Superior temporal gyrus (tissue), 1 donor: ENCODE results near the gene KCNAB2.

Experiments
- DNase-seq: peaks from one replicate; pipeline ENCODE4 v3.0.0-alpha.2; 2016; ENCODE audit errors: extremely low spot score

KCNAB2 gene

DNA sequence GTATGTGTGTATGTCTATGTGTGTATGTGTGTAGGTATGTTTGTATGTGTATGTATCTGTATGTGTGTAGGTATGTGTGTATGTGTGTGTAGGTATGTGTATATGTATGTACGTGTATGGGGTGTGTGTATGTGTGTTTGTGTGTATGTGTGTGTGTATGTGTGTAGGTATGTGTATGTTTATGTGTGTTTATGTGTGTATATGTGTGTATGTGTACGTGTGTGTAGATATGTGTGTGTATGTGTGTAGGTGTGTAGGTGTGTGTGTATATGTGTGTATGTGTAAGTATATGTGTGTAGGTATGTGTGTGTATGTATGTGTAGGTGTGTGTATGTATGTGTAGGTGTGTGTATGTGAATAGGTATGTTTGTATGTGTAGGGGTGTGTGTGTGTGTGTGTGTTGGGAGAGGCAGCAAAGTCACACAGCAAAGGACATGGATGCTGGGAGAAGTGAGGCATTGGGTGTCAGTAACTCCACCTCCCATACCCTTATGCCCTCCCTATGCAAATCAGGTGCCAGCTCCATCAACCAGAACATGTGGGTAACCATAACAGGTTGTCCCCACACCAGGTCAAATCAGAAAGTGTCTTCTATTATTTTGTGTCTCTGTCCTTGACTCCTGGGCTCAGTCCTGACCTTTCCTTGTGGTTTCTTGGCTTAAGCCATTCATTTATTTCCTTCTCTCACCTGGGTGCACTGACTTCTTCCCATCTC is 15.0 kb upstream of the KCNAB2 start:
- DNase-seq = no peak

DNA sequence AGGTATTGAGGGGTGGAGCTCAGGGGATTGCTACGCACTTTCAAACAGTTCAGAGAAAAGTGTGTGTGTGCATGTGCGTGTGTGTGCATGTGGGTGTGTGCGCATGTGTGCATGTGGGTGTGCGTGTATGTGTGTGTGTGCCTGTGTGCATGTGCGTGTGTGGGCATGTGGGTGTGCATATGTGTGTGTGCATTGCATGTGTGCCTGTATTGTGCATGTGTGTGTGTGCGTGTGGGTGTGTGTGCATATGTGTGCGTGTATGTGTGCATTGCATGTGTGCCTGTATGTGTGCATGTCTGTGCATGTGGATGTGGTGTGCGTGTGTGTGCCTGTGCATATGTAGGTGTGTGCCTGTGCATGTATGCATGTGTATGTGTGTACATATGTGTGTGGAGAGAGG is 12.6 kb upstream of the KCNAB2 start:
- no peak for DNase-seq

DNA sequence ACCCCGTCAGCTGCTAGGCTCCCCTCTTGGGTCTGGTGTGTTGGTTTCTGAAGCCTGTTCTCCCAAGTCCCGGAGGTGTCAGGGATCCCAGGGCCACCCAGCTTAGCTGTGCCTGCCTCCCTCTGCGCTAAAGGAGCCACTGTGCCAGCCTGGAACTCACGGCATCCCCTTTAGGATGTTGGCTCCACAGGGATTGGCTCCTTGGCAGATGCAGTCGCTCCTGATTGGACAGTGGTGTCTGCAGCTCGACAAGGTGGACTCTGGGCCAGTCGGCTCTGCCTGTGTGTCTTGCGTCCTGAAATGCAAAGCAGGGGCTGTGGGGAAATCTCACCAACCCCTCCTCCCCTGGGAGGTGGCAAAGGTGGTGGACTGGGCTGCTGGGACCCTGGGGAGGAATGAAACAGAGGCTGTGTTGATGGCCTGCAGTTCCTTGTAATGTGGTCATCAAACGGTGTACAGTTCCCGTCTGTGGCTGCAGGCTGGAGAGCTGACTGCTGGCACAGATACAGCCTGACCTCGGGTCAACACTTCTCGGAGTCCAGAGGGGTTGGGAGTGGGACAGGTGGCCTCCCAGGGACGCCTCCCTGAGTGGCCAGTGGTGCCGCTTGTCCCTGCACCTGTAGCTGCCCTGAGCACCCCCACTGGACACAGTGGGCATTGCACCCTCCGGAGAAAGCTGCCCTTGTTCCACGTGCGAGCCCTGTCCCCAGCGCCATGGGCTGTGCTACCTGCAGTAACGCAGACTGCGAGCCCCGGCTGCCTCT is 11.5 kb upstream of the KCNAB2 start:
- peak; percentile 73 for DNase-seq

DNA sequence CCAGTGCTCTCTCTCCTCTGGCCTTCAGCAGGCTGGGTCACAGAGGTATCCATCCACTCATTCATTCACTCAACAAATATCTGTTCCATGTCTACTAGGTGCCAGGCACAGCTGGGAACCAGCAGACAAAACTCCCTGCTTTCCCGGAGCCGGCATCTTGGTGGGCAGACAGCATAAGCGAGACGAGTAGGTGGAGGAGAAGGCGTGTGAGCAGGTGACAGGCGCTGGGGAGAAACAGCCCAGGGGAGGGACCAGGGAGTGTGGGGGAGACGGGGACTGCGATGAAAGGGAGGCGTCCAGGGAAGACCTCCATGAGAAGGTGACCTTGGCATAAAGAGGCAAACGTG is 11.0 kb upstream of the KCNAB2 start:
- no peak for DNase-seq

DNA sequence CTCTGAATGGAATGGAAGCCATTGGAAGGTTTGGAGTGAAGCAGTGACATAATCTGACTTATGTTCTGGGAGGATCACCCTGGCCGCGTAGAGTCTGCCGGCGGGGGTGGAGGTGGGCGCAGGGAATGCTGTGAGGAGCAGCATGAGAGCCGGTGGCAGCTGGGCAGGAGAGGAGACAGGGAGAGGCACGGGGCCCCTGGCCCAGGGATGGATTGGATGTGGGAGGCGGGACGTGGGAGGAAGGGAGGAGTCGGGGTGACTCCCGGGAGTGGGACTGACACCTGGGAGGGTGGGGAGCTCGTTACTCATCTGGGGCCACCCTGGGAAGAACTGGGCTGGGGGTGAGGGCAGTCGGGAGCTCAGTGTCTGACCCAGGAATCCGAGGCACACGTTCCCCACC is 10.4 kb upstream of the KCNAB2 start:
- no peak for DNase-seq

DNA sequence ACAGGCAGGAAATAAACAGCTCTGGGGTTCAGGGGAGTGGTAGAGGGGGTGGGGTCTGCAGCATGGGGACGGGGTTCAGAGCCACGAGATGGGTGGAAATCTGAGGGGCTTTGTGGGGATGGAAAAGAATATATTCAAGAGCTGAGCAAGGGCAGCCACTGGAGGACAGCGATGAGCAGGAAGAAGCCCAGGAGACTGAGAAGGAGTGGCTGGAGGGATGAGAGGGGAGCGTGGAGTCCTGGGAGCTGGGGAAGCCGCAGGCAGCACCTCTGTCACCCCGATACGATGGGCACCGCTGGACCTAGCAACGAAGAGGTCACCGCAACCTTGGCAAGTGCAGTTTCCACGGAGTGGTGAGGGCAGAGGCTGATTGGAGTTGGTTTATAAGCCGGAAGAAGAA is 10.0 kb upstream of the KCNAB2 start:
- DNase-seq = no peak

DNA sequence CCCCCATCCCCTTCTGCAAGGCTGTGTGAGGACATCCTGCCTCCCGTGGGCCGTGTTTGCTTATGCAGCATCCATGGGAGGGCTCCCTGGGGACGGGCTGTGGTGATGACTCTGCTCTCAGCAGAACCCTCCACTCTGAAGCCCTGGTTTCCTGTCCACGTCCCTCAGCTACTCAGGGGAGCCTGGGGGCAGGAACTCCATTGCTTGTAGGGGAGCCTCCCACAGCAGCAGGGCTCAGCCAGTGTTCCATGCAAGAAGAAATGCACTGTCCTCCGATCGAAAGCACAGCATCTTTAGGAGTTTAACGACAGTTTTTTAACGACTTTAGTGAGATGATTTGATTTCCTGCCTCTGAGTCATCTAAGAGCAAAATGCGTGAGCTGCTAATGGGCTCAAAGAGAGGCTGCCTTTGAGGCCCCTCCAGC is 8.3 kb upstream of the KCNAB2 start:
- no peak for DNase-seq

DNA sequence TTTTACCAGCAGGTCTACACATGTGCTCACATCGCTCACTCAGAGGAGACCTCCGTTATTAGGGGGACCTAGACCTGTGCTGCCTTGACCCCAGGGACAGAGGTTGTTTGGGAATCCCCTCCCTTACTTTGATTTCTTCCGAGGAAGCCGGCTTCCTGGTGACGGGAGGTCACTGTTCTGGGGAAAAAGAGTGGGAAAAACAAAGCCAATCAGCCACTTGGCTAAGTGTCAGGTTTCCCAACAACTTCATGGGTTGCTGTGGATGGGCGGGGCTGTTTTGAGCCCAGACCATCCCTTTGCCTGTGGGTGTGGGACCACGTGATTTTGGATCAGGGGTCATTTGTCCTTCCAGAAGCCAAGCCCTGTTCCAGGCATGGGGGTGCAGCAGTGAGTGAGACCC is 7.1 kb upstream of the KCNAB2 start:
- no peak for DNase-seq

DNA sequence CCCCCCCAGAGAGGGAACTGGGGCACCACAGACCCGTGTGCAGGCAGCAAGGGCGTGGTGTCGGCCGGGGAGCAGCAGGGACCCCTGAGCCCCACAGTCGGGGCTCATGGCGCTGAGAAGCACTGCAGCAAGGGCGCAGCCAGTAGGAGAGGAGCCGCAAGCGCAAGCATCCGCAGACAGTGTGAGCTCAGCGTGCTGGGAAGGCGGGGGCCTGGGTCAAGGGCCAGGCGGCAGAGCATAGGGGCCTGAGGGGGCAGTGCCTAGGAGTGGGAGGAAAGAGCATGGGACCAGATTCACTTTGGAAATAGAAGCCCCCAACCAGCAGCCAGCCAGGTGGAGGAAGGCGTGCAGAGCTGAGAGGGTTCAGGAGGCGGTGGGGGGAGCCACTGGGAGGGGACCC is 6.7 kb upstream of the KCNAB2 start:
- no peak for DNase-seq

DNA sequence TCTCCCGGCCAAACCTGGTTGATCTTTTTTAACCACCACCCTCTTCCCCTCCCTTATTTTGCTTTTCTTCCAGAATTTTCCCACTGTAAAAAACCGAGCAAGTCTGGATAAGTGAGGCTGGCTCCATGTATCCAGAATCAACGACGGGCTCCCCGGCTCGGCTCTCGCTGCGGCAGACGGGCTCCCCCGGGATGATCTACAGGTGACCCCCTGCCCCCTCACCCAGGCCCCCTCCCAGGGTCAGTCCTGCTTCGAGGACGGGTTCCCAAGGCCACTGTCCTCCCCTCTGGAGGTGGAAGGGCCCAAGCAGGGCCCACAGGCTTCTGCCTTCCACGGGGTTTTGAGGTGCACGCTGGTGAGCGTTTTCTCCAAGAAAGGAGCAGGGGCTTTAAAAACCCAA is 5.2 kb upstream of the KCNAB2 start:
- no peak for DNase-seq

DNA sequence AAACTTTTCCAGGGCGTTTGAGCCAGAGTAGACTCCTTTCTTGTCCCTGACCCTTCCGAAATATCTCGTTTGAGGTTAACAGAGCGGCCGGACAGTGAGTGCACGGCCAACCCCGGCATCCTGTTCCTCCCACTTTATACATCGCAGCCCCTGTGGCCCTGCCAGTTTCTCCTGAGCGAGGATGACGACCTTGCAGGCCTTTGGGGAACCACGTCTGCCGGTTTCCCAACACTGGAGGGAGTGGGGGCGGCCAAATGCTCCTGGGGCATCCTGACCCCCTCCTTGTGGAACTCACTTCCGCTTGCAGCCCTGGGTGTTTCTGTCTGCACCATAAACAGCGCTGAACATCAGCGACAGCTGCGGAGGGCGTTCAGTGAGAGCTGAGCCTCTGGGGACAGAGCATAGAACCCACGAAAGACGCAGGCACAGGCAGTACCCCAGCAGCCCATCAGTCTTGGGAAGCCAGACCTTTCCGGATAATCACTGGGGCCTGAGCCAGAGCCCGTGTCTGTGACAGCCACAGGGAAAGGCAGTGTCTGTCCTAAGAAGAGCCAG is 4.8 kb upstream of the KCNAB2 start:
- DNase-seq = no peak

DNA sequence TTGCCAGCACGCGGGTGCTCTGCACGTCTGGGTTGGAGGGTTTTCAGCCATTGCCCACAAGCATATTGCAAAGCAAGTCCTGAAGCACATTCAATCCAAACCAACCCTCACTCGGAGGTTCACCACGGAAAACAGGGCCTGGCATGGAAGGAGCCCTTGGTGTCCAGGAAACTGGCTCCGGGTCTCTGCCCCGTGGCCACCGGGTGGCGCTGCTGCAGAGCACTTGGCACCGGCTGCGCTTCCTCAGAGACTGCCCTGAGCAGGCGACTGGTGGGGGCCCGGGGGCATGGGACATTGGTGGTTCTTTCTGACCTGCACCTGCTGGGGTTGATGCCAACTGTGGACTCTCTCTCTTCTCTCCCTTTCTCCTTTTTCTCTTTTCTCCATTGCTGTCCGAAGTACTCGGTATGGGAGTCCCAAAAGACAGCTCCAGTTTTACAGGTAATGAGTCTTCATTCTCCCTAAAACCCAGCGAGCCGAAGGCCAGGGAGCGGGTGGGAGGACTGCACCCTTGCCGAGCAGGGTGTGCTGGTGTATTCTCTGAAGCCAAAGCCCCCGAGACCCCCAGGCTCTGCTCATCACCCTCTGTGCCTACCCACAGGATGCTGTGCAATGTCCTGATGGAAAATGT is 4.1 kb upstream of the KCNAB2 start:
- DNase-seq = no peak

DNA sequence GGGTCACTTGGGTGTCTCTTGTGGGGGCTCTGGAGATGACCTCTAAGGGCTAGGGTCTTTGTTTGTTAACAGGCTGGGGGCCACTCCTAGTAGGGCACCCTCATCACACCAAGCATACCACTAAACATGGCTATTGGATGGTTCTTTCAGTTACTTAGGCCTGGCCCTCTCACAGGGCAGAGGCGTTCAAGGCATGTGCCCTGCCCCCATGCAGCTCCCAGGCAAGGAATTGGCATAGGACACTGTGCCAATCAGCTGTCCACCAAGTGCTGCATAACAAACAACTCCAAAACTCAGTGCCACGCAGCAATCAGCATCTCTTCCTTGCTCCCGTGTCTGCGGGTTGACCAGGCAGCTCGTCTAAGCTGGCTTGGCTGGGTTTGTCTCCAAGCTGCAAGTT is 2.1 kb upstream of the KCNAB2 start:
- DNase-seq = no peak

DNA sequence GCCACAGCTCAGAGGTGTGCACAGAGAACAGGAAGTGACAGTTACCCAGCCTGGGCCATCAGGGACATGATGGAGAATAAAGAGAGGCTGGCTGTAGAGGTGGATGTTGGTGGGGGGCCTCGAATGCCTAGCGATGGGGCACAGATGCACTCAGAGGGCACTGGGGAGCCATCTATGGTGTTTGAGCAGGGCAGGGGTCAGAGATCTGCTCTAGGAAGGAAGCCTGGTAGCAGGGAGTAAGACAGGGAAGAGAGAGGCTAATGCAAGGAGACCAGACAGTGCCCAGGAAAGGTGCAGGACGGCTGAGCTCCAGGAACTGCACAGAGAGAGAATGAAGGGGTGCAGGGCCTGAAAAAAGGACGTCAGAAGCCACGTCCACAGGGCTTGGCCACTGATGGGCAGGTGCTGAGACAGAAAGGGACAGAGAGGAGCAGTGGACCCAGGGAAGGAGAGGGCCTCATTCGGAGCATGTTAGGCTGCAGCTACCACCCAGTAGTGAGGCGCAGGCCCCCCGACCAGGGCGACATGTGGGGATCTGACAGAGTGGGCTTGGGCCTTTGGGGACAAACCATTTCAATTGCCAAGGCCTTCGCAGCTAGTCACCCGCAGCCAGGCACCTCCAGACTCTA is 1.1 kb upstream of the KCNAB2 start:
- no peak for DNase-seq

DNA sequence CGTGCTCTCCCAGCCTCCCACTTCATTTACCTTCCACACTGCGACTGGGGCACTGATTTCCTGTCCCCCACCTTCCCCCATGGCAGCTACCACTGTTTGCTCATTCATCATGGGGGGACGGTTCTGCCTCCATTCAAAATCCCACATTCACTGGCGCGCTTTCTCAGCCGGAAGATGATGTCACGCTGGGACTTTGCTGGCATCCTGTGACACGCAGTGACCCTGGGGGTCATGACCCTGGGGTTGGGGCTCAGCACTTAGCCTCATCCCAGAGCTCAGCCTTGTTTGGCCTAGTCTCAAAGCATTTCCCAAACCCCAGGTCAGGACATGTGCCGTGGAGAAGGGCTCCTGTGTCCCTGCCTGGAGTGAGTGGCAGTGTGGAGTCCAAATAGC is 582 bp upstream of the KCNAB2 start:
- no peak for DNase-seq

DNA sequence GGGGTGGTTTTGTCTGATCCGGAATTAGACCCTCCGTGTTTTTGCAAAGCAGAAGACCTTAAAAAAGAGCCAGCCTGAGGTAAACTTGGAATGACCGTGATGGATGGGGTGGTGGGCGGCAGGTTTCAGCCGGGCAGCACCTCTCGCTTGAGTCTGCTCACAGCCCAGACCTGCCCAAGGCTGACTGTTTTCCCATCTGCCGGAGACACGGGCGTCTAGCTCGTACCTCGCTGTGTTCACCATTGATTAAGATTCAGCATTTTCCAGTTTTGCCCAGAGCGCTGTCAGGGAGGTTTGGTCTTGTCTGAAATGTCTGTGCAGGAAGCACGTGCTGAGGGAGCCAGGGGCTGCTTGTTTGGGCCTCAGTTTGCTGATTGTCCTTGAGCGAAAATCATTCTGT is 591 bp downstream of the KCNAB2 start:
- DNase-seq = no peak

DNA sequence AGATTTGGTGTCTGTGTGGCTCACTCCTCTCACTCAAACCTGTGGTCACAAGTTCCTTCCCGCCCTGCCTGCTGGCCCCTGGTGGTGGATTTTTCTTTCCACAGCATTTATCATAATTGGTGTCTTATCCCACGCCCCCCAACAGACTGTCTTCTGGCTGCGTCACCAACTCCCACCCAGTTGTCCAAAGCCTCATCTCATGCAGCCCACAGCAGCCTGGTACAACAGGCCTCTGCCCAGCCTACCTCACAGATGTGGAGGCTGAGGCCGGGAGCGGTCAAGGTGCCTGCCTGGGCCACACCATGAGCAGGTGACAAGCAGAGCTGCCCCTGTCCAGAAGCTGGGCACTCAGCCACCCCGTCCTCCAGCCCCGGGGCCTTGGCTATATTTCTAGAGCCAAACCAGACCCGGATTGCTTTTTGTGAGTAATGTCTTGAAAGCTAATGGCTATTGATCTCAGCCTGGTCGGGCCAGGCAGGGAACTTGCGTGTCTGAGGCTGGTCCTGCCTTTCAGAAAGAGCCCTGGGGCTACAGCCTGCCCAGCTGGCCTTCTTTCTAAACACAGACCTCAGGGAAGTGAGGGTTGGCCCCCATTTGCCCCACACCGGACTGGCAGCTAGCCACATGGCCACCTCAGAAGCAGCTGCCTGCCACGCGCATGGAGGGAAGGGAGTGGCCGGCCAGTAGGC is 2.6 kb downstream of the KCNAB2 start:
- no peak for DNase-seq

DNA sequence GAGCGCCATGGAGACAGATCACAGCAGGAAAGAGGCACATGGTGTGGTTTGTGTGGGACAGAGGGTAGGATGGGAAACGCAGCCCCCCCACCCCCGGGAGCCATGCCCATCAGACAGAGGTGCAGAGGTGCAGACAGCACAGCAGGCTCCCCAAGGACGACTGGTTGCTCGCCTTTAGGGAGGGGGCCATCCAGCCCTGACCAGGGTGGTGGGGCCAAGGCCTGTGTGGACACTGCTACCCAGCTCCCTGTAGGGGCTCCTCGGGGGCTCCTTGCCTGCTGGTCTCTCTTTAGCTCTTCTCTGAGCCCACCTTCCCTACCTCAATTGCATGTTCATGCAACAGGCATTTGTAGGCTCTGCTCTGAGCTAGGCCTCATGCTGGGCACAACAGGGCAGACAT is 3.7 kb downstream of the KCNAB2 start:
- DNase-seq = no peak

DNA sequence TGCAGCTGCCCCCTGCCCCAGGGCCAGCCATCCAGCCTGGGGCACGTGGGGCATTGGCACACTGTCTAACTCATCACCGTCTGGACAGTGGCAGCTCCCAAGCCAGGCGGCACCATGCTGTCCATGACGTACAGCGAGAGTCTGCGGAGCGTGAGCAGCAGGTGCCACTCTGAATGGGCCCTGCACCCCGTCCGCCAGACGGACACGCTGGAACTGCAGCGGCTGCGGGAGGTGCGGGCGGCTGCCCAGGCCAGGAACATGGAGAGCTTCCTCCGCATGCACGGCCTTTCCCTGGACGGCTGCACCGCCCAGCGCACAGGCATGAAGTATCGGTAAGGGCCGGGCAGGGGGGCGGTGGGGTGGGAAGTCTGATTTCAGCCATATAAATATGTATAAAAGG is 5.7 kb downstream of the KCNAB2 start:
- DNase-seq = no peak

DNA sequence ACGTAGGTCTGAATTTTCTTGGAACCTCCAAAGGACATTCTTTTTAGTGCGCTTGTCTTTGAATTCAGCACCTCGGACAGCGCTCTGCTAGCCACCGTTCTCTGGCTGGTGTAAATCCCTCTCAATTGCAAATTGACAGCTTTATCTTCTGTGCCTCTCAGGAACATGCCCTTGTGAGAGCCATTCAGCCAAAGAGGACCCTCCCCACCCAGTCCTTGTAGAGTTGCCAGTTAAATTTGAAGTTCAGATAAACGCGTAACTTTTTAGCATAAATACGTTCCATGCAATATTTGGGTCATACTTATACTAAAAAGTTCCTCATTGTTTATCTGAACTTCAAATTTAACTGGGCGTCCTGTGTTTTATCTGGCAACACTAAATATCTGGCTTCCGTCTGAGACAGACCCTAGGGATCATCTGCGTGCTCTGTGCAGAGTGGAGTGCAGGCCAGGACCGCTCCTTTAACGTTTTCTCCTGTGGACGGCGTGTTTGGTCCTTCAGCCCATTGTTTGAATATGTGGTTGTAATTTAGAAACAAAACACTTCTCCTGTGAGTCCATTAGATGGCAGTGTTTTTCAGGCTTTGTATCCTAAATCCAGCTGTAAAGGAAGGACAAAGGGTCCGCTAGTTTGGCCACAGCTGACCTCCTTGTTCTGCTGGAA is 7.0 kb downstream of the KCNAB2 start:
- DNase-seq = peak; percentile 73

DNA sequence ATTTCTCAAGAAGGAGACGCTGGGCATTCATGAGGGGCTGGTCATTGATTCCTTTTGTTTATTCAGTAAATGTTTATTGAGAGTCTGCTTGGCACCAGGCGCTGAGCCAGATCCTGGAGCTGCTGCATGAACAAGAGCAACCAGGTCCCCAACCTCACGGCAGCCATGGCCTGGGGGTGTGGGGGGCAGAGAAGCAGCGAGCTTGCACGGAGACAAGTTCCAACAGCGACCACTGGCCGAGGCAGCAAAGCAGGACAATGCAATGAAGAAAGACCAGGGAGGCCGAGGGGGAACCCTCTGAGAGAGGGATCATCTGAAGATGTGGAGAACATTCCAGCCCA is 7.5 kb downstream of the KCNAB2 start:
- DNase-seq = no peak
